K562 (cell line): ENCODE data around the gene CNTROB. TPM values are rescaled to one million over a fixed set of nuclear protein-coding genes. Genes with fewer than 3 reads are reported as not detected.
A peak's percentile ranks its signal among the peaks of the same experiment; 100 is the strongest.

Experiments used
- E2F6 ChIP-seq, 2 experiments: IDR thresholded peaks; 2 replicates each; pipeline ENCODE4 v1.6.1; 2011; ENCODE audit warnings: borderline replicate concordance in 1 of 2, control low read depth in 1 of 2, low read depth in 1 of 2, low read length in 1 of 2, mild to moderate bottlenecking in 1 of 2, mixed read lengths in 1 of 2, moderate library complexity in 1 of 2; ENCODE audit not compliant: insufficient read depth in 1 of 2, insufficient read length in 1 of 2, poor library complexity in 1 of 2, severe bottlenecking in 1 of 2; ENCODE audit errors: extremely low read depth in 1 of 2
- EP300 ChIP-seq: IDR thresholded peaks from 2 replicates; pipeline ENCODE4 v1.6.1; 2012; ENCODE audit warnings: low read length, improper control_type of control experiment
- FOXJ2 ChIP-seq: fragments of 200-800 bp; sonication (Bioruptor generic); IDR thresholded peaks from 2 replicates; pipeline ENCODE4 v1.6.1; 2016; ENCODE audit warnings: missing genetic modification characterization, missing compliant biosample characterization
- GTF2E2 ChIP-seq: fragments of 200-800 bp; sonication (Bioruptor generic); IDR thresholded peaks from 2 replicates; pipeline ENCODE4 v1.6.1; 2016; ENCODE audit warnings: missing genetic modification characterization, missing compliant biosample characterization
- KDM1A ChIP-seq, 2 experiments: fragments of 450-650 bp; IDR thresholded peaks; 2 replicates each; pipeline ENCODE4 v1.6.1; 2016; ENCODE audit warnings: mild to moderate bottlenecking in 2 of 2
- KLF13 ChIP-seq: fragments of 450-650 bp; IDR thresholded peaks from 2 replicates; pipeline ENCODE4 v1.6.1; 2016; ENCODE audit warnings: missing genetic modification characterization, low read depth, mild to moderate bottlenecking, missing compliant biosample characterization, moderate library complexity, borderline replicate concordance
- LEF1 ChIP-seq: fragments of 450-650 bp; IDR thresholded peaks from 2 replicates; pipeline ENCODE4 v1.6.1; 2016; ENCODE audit warnings: mild to moderate bottlenecking
- MTF1 ChIP-seq: fragments of 250-450 bp; sonication (Bioruptor Pico); IDR thresholded peaks from 2 replicates; pipeline ENCODE4 v1.9.0; 2021; ENCODE audit warnings: moderate library complexity, mild to moderate bottlenecking, inconsistent platforms, borderline replicate concordance
- NFRKB ChIP-seq: fragments of 450-650 bp; IDR thresholded peaks from 2 replicates; pipeline ENCODE4 v1.6.1; 2016; ENCODE audit warnings: low read depth
- RBM17 ChIP-seq: fragments of 200-400 bp; formaldehyde crosslinking; IDR thresholded peaks from 2 replicates; pipeline ENCODE4 v1.6.1; 2017; ENCODE audit warnings: low read depth, mild to moderate bottlenecking, low read length, borderline replicate concordance
- SOX6 ChIP-seq: fragments of 450-650 bp; IDR thresholded peaks from 2 replicates; pipeline ENCODE4 v1.6.1; 2014; ENCODE audit warnings: mild to moderate bottlenecking
- U2AF2 ChIP-seq: fragments of 200-400 bp; formaldehyde crosslinking; optimal IDR thresholded peaks from 2 replicates; pipeline ENCODE3; 2017; ENCODE audit warnings: low read depth, mild to moderate bottlenecking, low read length
- ZFP30 ChIP-seq: fragments of 250-450 bp; sonication (Bioruptor Pico); IDR thresholded peaks from 2 replicates; pipeline ENCODE4 v1.8.0; 2022; ENCODE audit warnings: moderate library complexity, mild to moderate bottlenecking, inconsistent platforms, borderline replicate concordance
- ZFPM2 ChIP-seq: fragments of 250-450 bp; sonication (Bioruptor Pico); IDR thresholded peaks from 2 replicates; pipeline ENCODE4 v1.5.1; 2022; ENCODE audit warnings: mild to moderate bottlenecking
- ZKSCAN8 ChIP-seq: fragments of 200-800 bp; sonication (Bioruptor generic); IDR thresholded peaks from 2 replicates; pipeline ENCODE4 v1.6.1; 2016; ENCODE audit warnings: missing genetic modification characterization, missing compliant biosample characterization
- ZNF23 ChIP-seq: fragments of 250-450 bp; sonication (Bioruptor Pico); IDR thresholded peaks from 2 replicates; pipeline ENCODE4 v1.4.0; 2020; ENCODE audit warnings: mild to moderate bottlenecking
- polyA plus RNA-seq, 8 experiments: library from polyadenylated mRNA; depleted of rRNA in 4 of 8; stranded (reverse) in 5 of 8; unstranded in 3 of 8; fragments of >200 nt; fragmentation: Nextera tagmentation in 2 of 8; fragmentation: Illumina TruSeq in 1 of 8; extraction: Ambion mirVana in 2 of 8; extraction: Trizol in 1 of 8; gene quantifications; 2 replicates each; pipeline versions ENCODE4 v1.2.1 to v1.2.3, GENCODE V29; 2011 to 2014; ENCODE audit warnings: inconsistent platforms in 1 of 8, missing spikeins in 1 of 8
- total RNA-seq, 7 experiments: library from RNA; depleted of rRNA in 6 of 7; stranded (reverse); fragments of >200 nt in 6 of 7; fragmentation: Illumina TruSeq in 2 of 7; extraction: Trizol in 2 of 7; gene quantifications; 2 replicates each; pipeline versions ENCODE4 v1.2.1 to v1.2.3, GENCODE V29; 2011 to 2021; ENCODE audit warnings: low replicate concordance in 1 of 7
- TF ChIP-seq, protein P1 (sequence below): fragments of 450-650 bp; formaldehyde crosslinking; IDR thresholded peaks from 2 replicates; pipeline ENCODE4 v1.4.0; 2022; ENCODE audit warnings: mild to moderate bottlenecking, moderate library complexity
- TF ChIP-seq, protein P2 (sequence below): sonication (generic); formaldehyde crosslinking; IDR thresholded peaks from 2 replicates; pipeline ENCODE4 v1.8.0; 2022; ENCODE audit warnings: missing genetic modification reagents, mild to moderate bottlenecking, moderate library complexity, borderline replicate concordance
- TF ChIP-seq, protein P3 (sequence below): fragments of 200-800 bp; sonication (Bioruptor generic); IDR thresholded peaks from 2 replicates; pipeline ENCODE4 v1.6.1; 2017; ENCODE audit warnings: missing genetic modification characterization, missing compliant biosample characterization

The CNTROB gene
- total and polyA plus RNA-seq, 9 of the 15 experiments (the other 6 are each of a cell fraction or from before 2014, with no cell fraction given): 1.9 to 33.3 (median 23.0) TPM

GRCh38 chr17:7887038-7887481 is 44.9 kb upstream of the CNTROB start (continued):
- TF ChIP-seq NFRKB (peak; percentile 44; the same call in 1 of the 2 replicates), ZFPM2 (CRISPR knock-in tag) (no peak), KDM1A (IDR thresholded peaks at IDR 0.05) (0 out of 4 replicates have a peak, but pooled peaks of 1 of the 2 experiments have one; percentile 10), SOX6 (peak; percentile 62; the same call in 1 of the 2 replicates), ZNF23 (CRISPR knock-in tag) (no peak), KLF13 (tag) (no peak), FOXJ2 (tag) (no peak), MTF1 (CRISPR knock-in tag) (no peak), RBM17 (no peak), LEF1 (peak; percentile 50), ZKSCAN8 (no peak), EP300 (no peak), E2F6 (IDR thresholded peaks at IDR 0.05; ENCODE audit: borderline replicate concordance in 1 of 2, extremely low read depth in 1 of 2, insufficient read depth in 1 of 2, insufficient read length in 1 of 2, low read depth in 1 of 2, low read length in 1 of 2, poor library complexity in 1 of 2, severe bottlenecking in 1 of 2) (no peak), U2AF2 (no peak), GTF2E2 (tag) (peak; percentile 58; the same call in 1 of the 2 replicates), ZFP30 (CRISPR knock-in tag) (no peak)
- TF ChIP-seq, protein P1, sequence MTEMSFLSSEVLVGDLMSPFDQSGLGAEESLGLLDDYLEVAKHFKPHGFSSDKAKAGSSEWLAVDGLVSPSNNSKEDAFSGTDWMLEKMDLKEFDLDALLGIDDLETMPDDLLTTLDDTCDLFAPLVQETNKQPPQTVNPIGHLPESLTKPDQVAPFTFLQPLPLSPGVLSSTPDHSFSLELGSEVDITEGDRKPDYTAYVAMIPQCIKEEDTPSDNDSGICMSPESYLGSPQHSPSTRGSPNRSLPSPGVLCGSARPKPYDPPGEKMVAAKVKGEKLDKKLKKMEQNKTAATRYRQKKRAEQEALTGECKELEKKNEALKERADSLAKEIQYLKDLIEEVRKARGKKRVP (CRISPR knock-in tag): no peak
- TF ChIP-seq, protein P2, sequence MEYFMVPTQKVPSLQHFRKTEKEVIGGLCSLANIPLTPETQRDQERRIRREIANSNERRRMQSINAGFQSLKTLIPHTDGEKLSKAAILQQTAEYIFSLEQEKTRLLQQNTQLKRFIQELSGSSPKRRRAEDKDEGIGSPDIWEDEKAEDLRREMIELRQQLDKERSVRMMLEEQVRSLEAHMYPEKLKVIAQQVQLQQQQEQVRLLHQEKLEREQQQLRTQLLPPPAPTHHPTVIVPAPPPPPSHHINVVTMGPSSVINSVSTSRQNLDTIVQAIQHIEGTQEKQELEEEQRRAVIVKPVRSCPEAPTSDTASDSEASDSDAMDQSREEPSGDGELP (CRISPR knock-in tag): no peak
- TF ChIP-seq, protein P3, sequence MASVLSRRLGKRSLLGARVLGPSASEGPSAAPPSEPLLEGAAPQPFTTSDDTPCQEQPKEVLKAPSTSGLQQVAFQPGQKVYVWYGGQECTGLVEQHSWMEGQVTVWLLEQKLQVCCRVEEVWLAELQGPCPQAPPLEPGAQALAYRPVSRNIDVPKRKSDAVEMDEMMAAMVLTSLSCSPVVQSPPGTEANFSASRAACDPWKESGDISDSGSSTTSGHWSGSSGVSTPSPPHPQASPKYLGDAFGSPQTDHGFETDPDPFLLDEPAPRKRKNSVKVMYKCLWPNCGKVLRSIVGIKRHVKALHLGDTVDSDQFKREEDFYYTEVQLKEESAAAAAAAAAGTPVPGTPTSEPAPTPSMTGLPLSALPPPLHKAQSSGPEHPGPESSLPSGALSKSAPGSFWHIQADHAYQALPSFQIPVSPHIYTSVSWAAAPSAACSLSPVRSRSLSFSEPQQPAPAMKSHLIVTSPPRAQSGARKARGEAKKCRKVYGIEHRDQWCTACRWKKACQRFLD: no peak
